Measurements from ENCODE around the gene PRR5L.

DNA sequence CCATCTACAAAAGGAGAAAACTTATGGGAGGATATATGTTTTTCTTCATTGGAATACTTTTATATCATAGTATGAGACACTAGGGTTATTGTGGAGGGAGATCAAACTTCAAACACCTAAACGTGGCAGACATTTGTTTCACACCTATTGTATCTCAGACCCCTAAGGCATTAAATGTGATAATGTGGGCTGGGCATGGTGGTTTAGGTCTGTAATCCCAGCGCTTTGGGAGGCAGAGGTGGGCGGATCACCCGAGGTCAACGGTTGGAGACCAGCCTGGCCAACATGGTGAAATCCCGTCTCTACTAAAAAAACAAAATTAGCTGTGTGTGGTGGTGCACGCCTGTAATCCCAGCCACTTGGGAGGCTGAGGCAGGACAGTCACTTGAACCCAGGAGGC lies 75.5 kb downstream of the PRR5L start:
- TF ChIP-seq, protein P1, sequence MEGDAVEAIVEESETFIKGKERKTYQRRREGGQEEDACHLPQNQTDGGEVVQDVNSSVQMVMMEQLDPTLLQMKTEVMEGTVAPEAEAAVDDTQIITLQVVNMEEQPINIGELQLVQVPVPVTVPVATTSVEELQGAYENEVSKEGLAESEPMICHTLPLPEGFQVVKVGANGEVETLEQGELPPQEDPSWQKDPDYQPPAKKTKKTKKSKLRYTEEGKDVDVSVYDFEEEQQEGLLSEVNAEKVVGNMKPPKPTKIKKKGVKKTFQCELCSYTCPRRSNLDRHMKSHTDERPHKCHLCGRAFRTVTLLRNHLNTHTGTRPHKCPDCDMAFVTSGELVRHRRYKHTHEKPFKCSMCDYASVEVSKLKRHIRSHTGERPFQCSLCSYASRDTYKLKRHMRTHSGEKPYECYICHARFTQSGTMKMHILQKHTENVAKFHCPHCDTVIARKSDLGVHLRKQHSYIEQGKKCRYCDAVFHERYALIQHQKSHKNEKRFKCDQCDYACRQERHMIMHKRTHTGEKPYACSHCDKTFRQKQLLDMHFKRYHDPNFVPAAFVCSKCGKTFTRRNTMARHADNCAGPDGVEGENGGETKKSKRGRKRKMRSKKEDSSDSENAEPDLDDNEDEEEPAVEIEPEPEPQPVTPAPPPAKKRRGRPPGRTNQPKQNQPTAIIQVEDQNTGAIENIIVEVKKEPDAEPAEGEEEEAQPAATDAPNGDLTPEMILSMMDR (IDR thresholded peaks at IDR 0.05; ENCODE audit: poor library complexity) = no peak
- no peak for TF ChIP-seq EZH2phosphoT487 (IDR thresholded peaks at IDR 0.05; ENCODE audit: low read depth, severe bottlenecking, unreplicated experiment)
- no peak for TF ChIP-seq EZH2 (IDR thresholded peaks at IDR 0.05; ENCODE audit: borderline replicate concordance)
